NB4 (cell line): ENCODE results near the gene DNAAF1.

Experiments used
- DNase-seq: peaks from one replicate; pipeline ENCODE4 v3.0.0; 2010; ENCODE audit warnings: low read depth
- H3K4me3 ChIP-seq: one replicate; pipeline ENCODE4 v1.5.1; 2011; ENCODE audit warnings: mild to moderate bottlenecking, low read depth, low read length, moderate library complexity
- MYC ChIP-seq: IDR thresholded peaks from 2 replicates; pipeline ENCODE4 v1.6.1; 2011; ENCODE audit warnings: low read depth, low read length
- POLR2A ChIP-seq: IDR thresholded peaks from 2 replicates; pipeline ENCODE4 v1.6.1; 2011; ENCODE audit warnings: mild to moderate bottlenecking; ENCODE audit not compliant: insufficient read length; ENCODE audit errors: extremely low read depth
- TF ChIP-seq, protein P1 (sequence below): IDR thresholded peaks from 2 replicates; pipeline ENCODE4 v1.6.1; 2011; ENCODE audit warnings: low read depth, low read length
- TF ChIP-seq, protein P2 (sequence below): IDR thresholded peaks from one replicate; pipeline ENCODE4 v1.5.1; 2012; ENCODE audit warnings: low read depth, low read length

The DNAAF1 gene

DNA sequence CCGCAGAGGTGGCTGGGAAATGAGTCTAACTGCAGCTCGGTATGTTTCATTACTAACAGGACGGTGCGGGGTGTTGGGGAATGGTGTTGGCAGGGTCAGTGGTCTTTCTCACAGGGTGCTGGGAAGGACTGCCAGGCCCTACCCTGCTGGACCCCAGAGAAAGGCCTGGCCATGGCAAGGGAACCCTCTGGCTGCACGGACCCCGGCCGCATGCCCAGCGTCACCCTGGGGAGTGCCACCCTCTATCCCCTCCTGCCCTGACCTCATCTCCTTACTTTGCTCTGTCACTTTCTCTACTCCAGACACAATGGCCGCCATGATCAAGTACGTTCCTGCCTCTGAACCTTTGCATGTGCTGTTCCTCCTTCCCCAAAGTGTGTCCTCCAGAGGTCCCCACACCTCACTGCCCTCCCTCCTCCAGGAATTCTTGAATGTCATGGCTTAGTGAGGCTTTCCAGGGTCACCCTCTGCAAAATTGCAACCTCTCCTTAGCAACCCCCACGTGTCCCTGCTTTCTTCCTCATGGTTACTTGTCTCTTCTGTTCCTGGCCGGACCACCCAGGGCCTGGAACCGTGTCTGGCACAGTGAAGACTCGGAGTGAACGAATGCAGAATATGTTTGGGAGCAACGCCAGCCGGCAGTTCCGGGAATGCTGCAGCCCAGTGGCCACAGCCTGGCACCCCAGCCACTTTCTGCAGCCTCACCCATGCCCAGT lies 61.0 kb downstream of the DNAAF1 start:
- no peak overlapping the region for H3K4me3 ChIP-seq
- DNase-seq: no peak
- TF ChIP-seq POLR2A: no peak
- TF ChIP-seq, protein P1, sequence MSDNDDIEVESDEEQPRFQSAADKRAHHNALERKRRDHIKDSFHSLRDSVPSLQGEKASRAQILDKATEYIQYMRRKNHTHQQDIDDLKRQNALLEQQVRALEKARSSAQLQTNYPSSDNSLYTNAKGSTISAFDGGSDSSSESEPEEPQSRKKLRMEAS: no peak
- TF ChIP-seq, protein P2, sequence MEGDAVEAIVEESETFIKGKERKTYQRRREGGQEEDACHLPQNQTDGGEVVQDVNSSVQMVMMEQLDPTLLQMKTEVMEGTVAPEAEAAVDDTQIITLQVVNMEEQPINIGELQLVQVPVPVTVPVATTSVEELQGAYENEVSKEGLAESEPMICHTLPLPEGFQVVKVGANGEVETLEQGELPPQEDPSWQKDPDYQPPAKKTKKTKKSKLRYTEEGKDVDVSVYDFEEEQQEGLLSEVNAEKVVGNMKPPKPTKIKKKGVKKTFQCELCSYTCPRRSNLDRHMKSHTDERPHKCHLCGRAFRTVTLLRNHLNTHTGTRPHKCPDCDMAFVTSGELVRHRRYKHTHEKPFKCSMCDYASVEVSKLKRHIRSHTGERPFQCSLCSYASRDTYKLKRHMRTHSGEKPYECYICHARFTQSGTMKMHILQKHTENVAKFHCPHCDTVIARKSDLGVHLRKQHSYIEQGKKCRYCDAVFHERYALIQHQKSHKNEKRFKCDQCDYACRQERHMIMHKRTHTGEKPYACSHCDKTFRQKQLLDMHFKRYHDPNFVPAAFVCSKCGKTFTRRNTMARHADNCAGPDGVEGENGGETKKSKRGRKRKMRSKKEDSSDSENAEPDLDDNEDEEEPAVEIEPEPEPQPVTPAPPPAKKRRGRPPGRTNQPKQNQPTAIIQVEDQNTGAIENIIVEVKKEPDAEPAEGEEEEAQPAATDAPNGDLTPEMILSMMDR: no peak
- TF ChIP-seq MYC: no peak

DNA sequence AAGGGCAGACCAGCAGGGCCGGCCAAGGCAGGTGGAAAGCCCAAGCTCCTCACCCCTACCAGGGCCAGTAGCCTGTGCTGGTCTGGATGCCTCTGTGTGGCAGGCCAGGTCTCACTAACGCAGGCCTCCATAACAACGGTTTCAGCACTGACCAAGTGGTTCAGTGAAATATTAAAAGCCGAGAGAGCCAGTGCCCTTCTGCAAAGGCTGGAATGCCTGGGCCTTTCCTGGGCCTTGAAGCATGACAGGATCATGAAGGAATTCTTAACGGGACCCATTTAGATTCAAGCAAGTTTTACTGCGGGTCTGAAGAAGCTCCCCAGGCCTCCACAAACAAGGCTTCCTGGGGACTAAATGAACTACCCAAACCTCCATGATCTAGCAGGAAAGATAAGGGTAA lies 62.1 kb downstream of the DNAAF1 start:
- H3K4me3 ChIP-seq: no peak overlapping the region
- no peak for DNase-seq
- TF ChIP-seq POLR2A (no peak), MYC (no peak)
- TF ChIP-seq, protein P1: no peak
- TF ChIP-seq, protein P2: no peak

DNA sequence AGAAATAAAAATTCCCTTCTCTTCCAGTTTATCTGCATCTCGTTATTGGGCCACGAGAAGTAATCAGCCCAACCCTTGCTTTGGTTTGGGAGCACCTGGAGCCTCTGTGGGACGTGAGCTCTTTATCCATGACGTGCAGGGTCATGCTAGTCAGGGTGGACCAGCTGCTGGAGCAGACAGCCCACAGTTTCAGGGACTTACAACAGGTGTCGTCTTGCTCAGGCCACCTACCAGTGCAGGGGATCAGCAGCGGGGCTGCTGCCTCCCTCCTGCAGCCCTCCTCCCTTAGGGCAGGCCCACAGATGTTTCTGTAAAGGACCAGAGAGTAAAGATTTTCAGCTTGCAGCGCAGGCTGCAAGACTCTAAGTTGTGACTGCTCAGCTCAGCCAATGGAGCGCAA lies 62.8 kb downstream of the DNAAF1 start:
- no peak for TF ChIP-seq MYC
- TF ChIP-seq, protein P2: no peak
- TF ChIP-seq, protein P1: no peak
- no peak for TF ChIP-seq POLR2A
- DNase-seq: no peak
- no peak overlapping the region for H3K4me3 ChIP-seq

DNA sequence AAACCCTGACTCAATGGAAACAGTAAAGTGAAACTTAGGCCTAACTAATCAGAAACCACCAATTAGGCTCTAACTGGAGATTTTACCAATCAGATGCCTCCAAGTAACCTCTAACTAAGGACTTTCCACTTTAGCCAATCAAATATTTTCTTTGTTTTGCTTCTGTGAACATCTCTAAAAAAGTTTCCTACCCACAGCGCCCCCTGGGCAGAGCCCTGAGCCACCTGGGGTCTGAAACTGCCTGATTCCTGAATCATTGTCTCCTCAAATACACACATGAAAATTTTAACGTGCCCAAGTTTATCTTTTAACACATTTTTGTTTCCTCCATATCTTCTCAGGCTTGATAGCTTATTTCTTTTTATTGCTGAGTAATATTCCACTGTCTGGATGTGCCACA lies 64.9 kb downstream of the DNAAF1 start:
- TF ChIP-seq, protein P2: peak; percentile 37
- TF ChIP-seq, protein P1: no peak
- peak; percentile 33 for DNase-seq
- no peak overlapping the region for H3K4me3 ChIP-seq

DNA sequence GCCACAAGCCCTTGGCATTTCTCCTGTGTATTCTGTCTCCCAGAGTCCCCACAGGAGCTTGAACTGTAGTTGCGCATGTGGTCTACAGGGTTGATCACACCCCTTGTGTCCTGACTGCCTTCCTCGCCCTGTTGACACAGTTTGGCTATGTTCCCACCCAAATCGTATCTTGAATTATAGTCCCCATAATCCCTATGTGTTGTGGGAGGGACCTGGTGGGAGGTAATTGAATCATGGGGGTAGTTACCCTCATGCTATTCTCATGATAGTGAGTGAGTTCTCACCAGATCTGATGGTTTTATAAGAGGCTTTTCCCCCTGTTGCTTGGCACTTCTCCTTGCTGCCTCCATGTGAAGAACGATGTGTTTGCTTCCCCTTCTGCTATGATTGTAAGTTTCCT lies 67.0 kb downstream of the DNAAF1 start:
- no peak for DNase-seq
- H3K4me3 ChIP-seq: no peak overlapping the region
- TF ChIP-seq, protein P2: no peak
- TF ChIP-seq POLR2A (no peak), MYC (no peak)
- TF ChIP-seq, protein P1: no peak

DNA sequence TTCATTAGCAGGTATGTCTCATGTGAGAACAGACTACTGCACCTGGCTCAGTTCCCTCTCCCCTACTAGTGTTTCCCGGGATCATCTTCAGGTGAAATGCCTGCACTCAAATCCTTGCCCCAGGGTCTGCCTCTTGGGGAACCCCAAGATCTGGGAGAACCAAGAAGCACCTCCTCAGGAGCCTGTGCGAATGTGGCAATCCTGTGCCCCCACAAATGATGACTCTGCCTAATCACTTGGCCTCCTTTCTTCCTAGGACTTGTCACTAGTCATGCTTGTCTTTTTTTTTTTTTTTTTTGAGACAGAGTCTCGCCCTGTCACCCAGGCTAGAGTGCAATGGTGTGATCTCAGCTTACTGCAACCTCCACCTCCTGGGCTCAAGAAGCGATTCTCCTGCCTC lies 67.5 kb downstream of the DNAAF1 start:
- TF ChIP-seq MYC (no peak), POLR2A (no peak)
- TF ChIP-seq, protein P1: no peak
- TF ChIP-seq, protein P2: no peak
- no peak for DNase-seq
- no peak overlapping the region for H3K4me3 ChIP-seq
